A204.1 (cell line): ENCODE results near the gene PARVB.

ENCODE experiments used
- FAIRE-seq: peaks from 2 replicates; lab custom pipeline; 2012; peaks lifted over from hg19 to GRCh38; lab: Jason Lieb, UNC

PARVB gene

GRCh38 chr22:44057401-44057987 is 33.4 kb downstream of the PARVB start:
- FAIRE-seq: no peak

- FAIRE-seq: no peak
Observed at GRCh38 chr22:44063462-44064371, 39.6 kb downstream of the PARVB start.

DNA sequence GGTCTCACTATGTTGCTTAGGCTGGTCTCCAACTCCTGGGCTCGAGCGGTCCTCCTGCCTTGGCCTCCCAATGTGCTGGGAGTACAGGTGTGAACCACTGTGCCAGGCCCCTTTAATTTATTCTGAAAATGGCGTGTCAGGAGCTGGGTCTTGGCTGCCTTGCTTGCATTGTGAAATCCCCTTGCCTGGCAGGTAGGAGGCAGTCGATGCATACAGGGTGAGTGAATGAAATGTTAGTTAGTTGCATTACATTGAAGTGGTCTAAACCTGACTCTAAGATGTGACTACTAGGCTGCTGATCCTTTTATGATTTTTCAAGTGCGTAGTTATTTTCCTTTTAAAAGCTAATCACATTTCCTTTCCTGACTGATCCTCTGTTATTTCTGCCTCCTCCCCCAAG is 42.9 kb downstream of the PARVB start:
- no peak for FAIRE-seq

DNA sequence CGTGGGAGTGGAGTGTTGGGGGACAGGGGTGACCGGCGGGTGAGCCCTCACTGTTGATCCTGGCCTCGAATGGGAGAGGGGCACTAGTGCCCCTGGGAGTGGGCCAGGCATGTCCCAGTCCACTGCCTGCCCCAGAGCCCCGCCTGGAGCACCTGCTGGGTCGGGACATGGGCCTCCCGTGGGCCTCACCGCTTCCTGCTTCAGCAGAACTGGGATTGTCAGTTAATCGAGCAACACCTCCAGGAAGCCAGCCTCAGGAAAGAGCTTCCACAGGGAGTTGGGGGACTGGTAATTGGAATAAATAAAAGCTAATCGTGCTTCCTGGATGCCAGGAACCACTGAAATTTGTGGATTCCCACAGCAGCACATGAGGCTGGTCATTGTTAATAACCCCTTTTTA is 43.8 kb downstream of the PARVB start:
- FAIRE-seq: no peak

DNA sequence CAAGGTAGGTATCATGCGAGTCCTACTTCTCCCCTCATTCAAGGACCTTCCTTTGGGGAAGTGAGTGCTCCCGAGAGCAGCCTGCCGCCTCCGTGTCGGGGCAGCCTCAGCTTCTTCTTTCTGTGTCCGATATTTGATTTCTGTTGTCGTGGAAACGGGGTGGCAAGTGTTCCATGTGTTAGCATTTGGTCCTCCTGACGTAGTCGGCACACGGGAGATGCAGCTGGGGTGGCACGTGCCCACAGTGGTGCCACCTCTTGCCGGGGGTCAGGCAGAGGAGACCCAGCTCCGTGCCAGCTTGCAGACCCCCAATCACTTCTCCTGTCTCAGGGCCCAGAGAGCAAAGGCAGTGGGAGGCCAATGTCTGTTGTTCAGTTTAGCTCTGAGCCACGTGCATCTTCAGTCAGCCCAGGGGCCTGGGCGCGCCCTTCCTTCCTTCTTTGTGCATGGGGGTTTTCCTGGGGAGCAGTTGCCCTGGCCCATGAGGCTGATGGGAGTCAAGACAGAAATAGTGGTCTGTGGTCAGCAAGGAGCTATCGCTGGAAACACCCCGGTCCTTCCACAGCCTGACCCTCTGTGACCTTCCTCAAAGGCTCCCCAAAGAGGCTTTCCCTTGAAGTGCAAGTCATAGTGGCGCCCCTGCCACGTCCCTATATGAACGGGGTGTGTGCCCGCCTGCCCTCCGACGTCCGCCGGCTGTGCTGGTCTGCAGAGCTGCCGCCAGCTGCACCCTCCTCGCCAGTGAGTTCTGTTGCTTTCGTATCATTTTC is 44.5 kb downstream of the PARVB start:
- FAIRE-seq: no peak

DNA sequence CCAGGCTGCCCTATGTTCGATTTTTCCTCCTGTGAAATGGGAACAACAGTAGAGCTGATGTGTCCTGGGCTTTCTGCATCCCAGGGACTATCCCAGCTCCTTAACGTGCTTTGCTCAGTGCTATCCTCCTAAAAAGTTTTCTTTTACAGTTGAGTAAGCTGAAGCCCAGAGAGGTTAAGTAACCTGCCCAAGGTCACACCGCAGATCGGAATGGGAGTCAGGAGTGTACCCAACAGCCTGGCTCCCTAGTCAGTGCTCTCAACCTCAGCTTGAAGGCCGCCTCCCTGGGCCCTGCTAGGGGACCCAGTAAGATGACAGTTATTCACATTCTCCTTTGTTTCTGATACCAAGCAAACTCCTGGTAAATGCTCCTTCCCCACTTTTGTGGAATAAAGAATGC is 45.9 kb downstream of the PARVB start:
- no peak for FAIRE-seq

DNA sequence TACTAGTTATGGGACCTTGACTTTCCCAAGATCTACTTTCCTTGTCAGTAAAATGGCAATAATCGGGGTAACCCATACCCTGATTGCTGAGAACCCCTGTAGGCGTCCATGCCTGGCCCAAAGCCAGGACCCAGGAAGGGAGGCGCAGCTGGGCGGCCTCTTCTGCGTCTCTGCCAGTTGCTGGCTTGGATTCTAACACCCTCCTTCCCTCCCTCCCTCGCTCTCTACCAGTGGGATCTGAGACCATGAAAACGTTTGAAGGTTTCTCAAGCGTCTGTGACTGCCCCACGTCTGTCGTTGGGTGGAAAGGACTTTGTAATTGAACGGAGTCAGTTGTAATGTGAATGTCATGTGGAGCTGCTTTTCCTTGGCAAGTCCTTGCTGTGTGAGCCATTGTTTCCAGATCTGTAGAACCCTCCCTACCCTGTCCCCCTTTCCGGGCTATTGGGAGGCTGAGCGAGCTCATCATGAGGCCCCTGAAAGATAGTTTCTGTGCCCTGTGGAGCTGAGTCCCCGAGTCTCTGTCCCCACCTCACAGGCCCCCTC is 47.8 kb downstream of the PARVB start:
- FAIRE-seq: no peak

DNA sequence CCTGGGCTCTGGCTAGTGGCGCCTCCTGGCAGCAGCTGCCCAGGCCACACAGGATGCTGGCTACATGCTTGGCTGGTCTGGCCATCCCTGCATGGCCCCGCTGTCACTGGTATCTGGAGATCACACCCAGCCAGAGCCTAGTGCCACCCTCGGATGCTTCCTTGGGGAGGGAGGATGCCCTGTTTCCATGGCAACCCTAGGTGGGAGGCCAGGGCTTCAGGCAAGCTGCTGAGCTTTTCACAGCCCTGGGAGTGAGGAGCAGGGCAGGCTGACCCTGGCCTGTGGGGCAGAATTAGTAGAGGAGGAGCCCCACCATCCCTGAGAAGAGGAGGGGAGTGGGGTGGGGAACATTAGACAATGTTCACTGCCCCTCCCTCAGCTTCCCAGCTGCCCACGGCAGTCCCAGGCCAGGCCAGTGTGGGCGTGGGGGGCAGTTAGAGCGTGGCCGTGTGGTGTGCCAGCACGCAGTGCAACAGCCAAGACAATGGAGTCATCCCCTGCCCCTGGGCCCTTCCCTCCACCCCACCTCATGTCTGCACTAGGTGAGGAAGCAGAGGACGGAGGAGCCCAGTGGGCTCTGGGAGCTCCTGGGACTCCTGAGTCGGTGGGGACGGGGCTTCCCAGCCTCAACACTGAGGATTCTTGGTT is 50.4 kb downstream of the PARVB start:
- no peak for FAIRE-seq

- no peak for FAIRE-seq
Observed at GRCh38 chr22:44075022-44075421, 50.9 kb downstream of the PARVB start.

DNA sequence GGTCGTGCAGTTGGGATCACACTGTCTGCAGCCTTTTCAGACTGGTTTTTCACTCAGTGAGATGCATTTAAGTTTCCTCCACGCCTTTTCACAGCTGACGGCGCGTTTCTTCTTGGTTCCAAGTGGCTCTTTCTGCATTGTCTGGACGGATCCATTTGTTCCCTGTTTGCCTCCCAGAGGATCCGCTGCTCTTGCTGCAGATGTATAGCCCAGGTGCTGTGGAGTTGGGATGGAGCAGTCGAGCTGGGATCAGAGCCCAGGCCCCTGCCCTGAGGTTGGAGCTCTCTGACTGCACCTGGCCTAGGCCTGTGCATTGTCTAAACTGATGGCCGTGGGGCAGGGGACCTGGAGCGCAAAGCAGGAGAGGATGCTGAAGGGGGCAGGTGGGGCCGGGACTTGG is 51.6 kb downstream of the PARVB start:
- no peak for FAIRE-seq

- FAIRE-seq: no peak
Observed at GRCh38 chr22:44076825-44077224, 52.7 kb downstream of the PARVB start.

DNA sequence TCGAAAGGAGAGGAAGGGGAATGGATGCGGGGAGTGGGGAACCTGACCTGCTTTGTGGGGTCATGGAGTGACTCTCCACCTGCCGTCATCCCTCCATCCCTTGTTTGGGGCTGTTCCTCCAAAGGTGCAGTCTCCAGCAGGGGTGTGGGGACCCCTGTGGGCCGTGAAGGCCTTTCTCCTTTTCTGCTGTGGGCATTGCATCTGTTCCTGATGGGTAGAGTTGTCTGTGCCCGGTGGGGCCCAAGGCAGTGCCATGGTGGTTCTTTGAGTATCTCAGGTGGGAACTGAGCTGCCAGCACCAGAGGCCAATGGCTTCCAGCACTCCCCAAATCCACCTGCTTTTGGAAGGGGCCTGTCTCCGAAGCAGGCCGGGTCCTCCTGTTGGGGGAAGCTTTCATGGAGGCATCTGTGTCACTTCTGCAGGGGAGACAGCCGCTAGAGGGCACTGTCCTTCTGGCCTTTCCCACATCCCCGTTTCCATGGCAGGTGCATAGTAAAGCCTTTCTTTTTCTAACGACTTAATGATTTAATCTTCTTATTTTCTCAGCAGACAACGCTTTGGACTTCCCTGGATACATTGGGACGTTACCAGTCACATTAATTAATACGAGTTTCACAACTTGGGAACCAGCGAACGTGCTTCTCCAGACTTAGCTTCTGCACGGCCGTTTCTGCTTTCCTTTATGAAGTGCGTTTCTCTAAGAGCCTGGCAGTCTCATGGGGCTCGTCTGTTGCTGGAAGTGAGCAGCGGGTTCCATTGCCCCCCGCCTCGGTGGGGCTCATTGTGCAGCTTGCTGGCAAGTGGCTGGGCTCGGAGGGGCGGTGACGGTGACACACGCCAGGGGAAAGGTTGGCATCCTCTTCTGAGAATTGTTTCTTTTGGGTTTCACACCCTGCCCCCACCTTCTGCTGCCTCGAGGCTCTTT is 57.1 kb downstream of the PARVB start:
- FAIRE-seq: no peak

- no peak for FAIRE-seq
Observed at GRCh38 chr22:44082801-44083200, 58.7 kb downstream of the PARVB start.

- no peak for FAIRE-seq
Observed at GRCh38 chr22:44084044-44084772, 60.1 kb downstream of the PARVB start.

- no peak for FAIRE-seq
Observed at GRCh38 chr22:44085743-44086270, 61.7 kb downstream of the PARVB start.

- no peak for FAIRE-seq
Observed at GRCh38 chr22:44086271-44087088, 62.4 kb downstream of the PARVB start.

GRCh38 chr22:44087089-44087430 is 63.0 kb downstream of the PARVB start:
- no peak for FAIRE-seq

DNA sequence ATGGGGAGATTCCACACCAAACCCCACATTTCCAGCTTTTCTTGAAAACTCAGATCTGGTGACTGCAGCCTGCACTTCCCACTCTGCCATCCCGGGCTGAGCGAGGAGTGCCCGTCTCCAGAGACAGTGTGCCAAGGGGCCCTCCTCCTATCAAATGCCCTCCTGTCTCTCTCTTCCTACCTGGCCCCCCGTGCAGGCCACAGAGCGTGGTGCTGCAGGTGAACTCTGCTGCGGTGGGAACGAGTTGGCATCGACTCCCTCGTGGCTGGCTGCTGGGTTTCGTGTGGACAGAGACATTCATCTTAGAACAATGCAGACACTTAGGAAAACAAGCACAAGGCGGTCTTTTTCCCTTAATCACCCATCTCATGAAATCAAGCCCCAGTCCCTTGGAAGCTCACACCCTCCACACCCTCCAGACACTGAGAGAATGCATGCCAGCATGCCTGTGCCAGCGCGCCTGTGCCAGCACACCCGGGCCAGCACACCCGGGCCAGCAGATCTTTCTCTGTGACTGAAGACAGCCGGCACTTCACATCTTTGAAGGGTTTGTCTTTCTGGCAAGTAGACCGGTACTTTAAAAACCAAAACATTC is 65.0 kb downstream of the PARVB start:
- no peak for FAIRE-seq
